K562 (cell line): ENCODE results near the gene VWA7. TPM values are rescaled to one million over a fixed set of nuclear protein-coding genes. Genes with fewer than 3 reads are reported as not detected.
A peak's percentile ranks its signal among the peaks of the same experiment; 100 is the strongest.

Experiments used
- ARID3A ChIP-seq: IDR thresholded peaks from 2 replicates; pipeline ENCODE4 v1.6.1; 2012; ENCODE audit warnings: low read depth, low read length, improper control_type of control experiment, borderline replicate concordance
- ATF1 ChIP-seq, 2 experiments: fragments of 450-650 bp in 1 of 2; IDR thresholded peaks; 2 replicates each; pipeline ENCODE4 v1.6.1; 2016; ENCODE audit warnings: missing compliant biosample characterization in 1 of 2, missing genetic modification characterization in 1 of 2
- C11orf30 ChIP-seq: fragments of 450-650 bp; IDR thresholded peaks from 2 replicates; pipeline ENCODE4 v1.6.1; 2016; ENCODE audit warnings: low read depth, mild to moderate bottlenecking
- CREB1 ChIP-seq, 2 experiments: sonication (generic) in 1 of 2; formaldehyde crosslinking in 1 of 2; IDR thresholded peaks; 2 replicates each; pipeline versions ENCODE4 v1.6.1 to v1.8.0; 2012 to 2022; ENCODE audit warnings: inconsistent platforms in 1 of 2, mild to moderate bottlenecking in 1 of 2, missing genetic modification reagents in 1 of 2, moderate library complexity in 1 of 2
- ESRRA ChIP-seq: fragments of 450-650 bp; IDR thresholded peaks from 2 replicates; pipeline ENCODE4 v1.6.1; 2014; ENCODE audit warnings: low read depth, mild to moderate bottlenecking, moderate library complexity, borderline replicate concordance
- GABPB2 ChIP-seq: fragments of 250-450 bp; sonication (Bioruptor Pico); conservative IDR thresholded peaks from 2 replicates; pipeline ENCODE4 v1.5.1; 2021; ENCODE audit warnings: mild to moderate bottlenecking
- GATAD2A ChIP-seq: fragments of 450-650 bp; IDR thresholded peaks from 2 replicates; pipeline ENCODE4 v1.6.1; 2017
- NELFE ChIP-seq: IDR thresholded peaks from 2 replicates; pipeline ENCODE4 v1.6.1; 2011; ENCODE audit warnings: mild to moderate bottlenecking; ENCODE audit not compliant: insufficient read depth, insufficient read length
- NR3C1 ChIP-seq: sonication (generic); formaldehyde crosslinking; IDR thresholded peaks from 2 replicates; pipeline ENCODE4 v1.8.1; 2022; ENCODE audit warnings: missing genetic modification reagents
- RAD21 ChIP-seq, 2 experiments: fragments of 250-450 bp in 1 of 2; fragments of 450-650 bp in 1 of 2; sonication (Bioruptor Pico) in 1 of 2; formaldehyde crosslinking in 1 of 2; IDR thresholded peaks in 1 of 2; conservative IDR thresholded peaks in 1 of 2; 2 replicates each; pipeline versions ENCODE4 v1.4.0 to v1.8.0; 2020 to 2022; ENCODE audit warnings: mild to moderate bottlenecking in 2 of 2, moderate library complexity in 1 of 2
- TBL1XR1 ChIP-seq, 2 experiments: IDR thresholded peaks; 2 replicates each; pipeline ENCODE4 v1.6.1; 2012; ENCODE audit warnings: improper control_type of control experiment in 2 of 2, low read length in 2 of 2, mild to moderate bottlenecking in 1 of 2
- ZFP30 ChIP-seq: fragments of 250-450 bp; sonication (Bioruptor Pico); IDR thresholded peaks from 2 replicates; pipeline ENCODE4 v1.8.0; 2022; ENCODE audit warnings: moderate library complexity, mild to moderate bottlenecking, inconsistent platforms, borderline replicate concordance
- ZNF695 ChIP-seq: fragments of 450-650 bp; formaldehyde crosslinking; IDR thresholded peaks from 2 replicates; pipeline ENCODE4 v1.4.0; 2020; ENCODE audit warnings: mild to moderate bottlenecking, moderate library complexity
- polyA plus RNA-seq, 8 experiments: library from polyadenylated mRNA; depleted of rRNA in 4 of 8; stranded (reverse) in 5 of 8; unstranded in 3 of 8; fragments of >200 nt; fragmentation: Nextera tagmentation in 2 of 8; fragmentation: Illumina TruSeq in 1 of 8; extraction: Ambion mirVana in 2 of 8; extraction: Trizol in 1 of 8; gene quantifications; 2 replicates each; pipeline versions ENCODE4 v1.2.1 to v1.2.3, GENCODE V29; 2011 to 2014; ENCODE audit warnings: inconsistent platforms in 1 of 8, missing spikeins in 1 of 8
- total RNA-seq, 7 experiments: library from RNA; depleted of rRNA in 6 of 7; stranded (reverse); fragments of >200 nt in 6 of 7; fragmentation: Illumina TruSeq in 2 of 7; extraction: Trizol in 2 of 7; gene quantifications; 2 replicates each; pipeline versions ENCODE4 v1.2.1 to v1.2.3, GENCODE V29; 2011 to 2021; ENCODE audit warnings: low replicate concordance in 1 of 7
- TF ChIP-seq, protein P1 (sequence below), 2 experiments: fragments of 450-650 bp; formaldehyde crosslinking in 1 of 2; IDR thresholded peaks; 2 replicates each; pipeline versions ENCODE4 v1.4.0 to v1.6.1; 2014 to 2020; ENCODE audit warnings: mild to moderate bottlenecking in 2 of 2, borderline replicate concordance in 1 of 2, low read depth in 1 of 2
- TF ChIP-seq, protein P2 (sequence below): fragments of 450-650 bp; IDR thresholded peaks from 2 replicates; pipeline ENCODE4 v1.6.1; 2016; ENCODE audit warnings: mild to moderate bottlenecking

Gene VWA7
- total and polyA plus RNA-seq, 9 of the 15 experiments (the other 6 are each of a cell fraction or from before 2014, with no cell fraction given): 0.18 to 2.9 (median 0.95) TPM

- TF ChIP-seq, protein P1, sequence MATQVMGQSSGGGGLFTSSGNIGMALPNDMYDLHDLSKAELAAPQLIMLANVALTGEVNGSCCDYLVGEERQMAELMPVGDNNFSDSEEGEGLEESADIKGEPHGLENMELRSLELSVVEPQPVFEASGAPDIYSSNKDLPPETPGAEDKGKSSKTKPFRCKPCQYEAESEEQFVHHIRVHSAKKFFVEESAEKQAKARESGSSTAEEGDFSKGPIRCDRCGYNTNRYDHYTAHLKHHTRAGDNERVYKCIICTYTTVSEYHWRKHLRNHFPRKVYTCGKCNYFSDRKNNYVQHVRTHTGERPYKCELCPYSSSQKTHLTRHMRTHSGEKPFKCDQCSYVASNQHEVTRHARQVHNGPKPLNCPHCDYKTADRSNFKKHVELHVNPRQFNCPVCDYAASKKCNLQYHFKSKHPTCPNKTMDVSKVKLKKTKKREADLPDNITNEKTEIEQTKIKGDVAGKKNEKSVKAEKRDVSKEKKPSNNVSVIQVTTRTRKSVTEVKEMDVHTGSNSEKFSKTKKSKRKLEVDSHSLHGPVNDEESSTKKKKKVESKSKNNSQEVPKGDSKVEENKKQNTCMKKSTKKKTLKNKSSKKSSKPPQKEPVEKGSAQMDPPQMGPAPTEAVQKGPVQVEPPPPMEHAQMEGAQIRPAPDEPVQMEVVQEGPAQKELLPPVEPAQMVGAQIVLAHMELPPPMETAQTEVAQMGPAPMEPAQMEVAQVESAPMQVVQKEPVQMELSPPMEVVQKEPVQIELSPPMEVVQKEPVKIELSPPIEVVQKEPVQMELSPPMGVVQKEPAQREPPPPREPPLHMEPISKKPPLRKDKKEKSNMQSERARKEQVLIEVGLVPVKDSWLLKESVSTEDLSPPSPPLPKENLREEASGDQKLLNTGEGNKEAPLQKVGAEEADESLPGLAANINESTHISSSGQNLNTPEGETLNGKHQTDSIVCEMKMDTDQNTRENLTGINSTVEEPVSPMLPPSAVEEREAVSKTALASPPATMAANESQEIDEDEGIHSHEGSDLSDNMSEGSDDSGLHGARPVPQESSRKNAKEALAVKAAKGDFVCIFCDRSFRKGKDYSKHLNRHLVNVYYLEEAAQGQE (IDR thresholded peaks at IDR 0.05; ENCODE audit: borderline replicate concordance): no peak
- TF ChIP-seq, protein P1 (CRISPR knock-in tag; IDR thresholded peaks at IDR 0.05; ENCODE audit: low read depth): no peak
- TF ChIP-seq CREB1 (IDR thresholded peaks at IDR 0.05): peak; percentile 50; the same call in 1 of the 2 replicates
- no peak for TF ChIP-seq CREB1 (CRISPR knock-in tag; IDR thresholded peaks at IDR 0.05)
- TF ChIP-seq ZNF695 (CRISPR knock-in tag): no peak
- TF ChIP-seq GABPB2 (CRISPR knock-in tag): no peak
- no peak for TF ChIP-seq C11orf30
- TF ChIP-seq NR3C1: no peak
- TF ChIP-seq, protein P2, sequence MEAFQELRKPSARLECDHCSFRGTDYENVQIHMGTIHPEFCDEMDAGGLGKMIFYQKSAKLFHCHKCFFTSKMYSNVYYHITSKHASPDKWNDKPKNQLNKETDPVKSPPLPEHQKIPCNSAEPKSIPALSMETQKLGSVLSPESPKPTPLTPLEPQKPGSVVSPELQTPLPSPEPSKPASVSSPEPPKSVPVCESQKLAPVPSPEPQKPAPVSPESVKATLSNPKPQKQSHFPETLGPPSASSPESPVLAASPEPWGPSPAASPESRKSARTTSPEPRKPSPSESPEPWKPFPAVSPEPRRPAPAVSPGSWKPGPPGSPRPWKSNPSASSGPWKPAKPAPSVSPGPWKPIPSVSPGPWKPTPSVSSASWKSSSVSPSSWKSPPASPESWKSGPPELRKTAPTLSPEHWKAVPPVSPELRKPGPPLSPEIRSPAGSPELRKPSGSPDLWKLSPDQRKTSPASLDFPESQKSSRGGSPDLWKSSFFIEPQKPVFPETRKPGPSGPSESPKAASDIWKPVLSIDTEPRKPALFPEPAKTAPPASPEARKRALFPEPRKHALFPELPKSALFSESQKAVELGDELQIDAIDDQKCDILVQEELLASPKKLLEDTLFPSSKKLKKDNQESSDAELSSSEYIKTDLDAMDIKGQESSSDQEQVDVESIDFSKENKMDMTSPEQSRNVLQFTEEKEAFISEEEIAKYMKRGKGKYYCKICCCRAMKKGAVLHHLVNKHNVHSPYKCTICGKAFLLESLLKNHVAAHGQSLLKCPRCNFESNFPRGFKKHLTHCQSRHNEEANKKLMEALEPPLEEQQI: no peak
- TF ChIP-seq GATAD2A: no peak
- no peak for TF ChIP-seq NELFE
- no peak for TF ChIP-seq ZFP30
- TF ChIP-seq ARID3A: no peak
- TF ChIP-seq ATF1 (CRISPR knock-in tag; IDR thresholded peaks at IDR 0.05): no peak
- peak; percentile 66 for TF ChIP-seq ATF1 (tag; IDR thresholded peaks at IDR 0.05)
- no peak for TF ChIP-seq TBL1XR1 (IDR thresholded peaks at IDR 0.05; ENCODE audit: low read length in 2 of 2)
- TF ChIP-seq ESRRA: no peak
- TF ChIP-seq RAD21 (CRISPR knock-in tag; conservative IDR thresholded peaks at IDR 0.05 in 1 of 2, IDR thresholded peaks at IDR 0.05 in 1 of 2): no peak
Measured at GRCh38 chr6:31727034-31727716, 50.0 kb downstream of the VWA7 start (continued).
